ENCODE measurements around the gene BORCS8.
"Not testable (repeated sequence)": the region's sequence is repeated elsewhere in the genome, so short reads cannot be mapped to it uniquely, and the experiment has no call there.

Gene BORCS8

DNA sequence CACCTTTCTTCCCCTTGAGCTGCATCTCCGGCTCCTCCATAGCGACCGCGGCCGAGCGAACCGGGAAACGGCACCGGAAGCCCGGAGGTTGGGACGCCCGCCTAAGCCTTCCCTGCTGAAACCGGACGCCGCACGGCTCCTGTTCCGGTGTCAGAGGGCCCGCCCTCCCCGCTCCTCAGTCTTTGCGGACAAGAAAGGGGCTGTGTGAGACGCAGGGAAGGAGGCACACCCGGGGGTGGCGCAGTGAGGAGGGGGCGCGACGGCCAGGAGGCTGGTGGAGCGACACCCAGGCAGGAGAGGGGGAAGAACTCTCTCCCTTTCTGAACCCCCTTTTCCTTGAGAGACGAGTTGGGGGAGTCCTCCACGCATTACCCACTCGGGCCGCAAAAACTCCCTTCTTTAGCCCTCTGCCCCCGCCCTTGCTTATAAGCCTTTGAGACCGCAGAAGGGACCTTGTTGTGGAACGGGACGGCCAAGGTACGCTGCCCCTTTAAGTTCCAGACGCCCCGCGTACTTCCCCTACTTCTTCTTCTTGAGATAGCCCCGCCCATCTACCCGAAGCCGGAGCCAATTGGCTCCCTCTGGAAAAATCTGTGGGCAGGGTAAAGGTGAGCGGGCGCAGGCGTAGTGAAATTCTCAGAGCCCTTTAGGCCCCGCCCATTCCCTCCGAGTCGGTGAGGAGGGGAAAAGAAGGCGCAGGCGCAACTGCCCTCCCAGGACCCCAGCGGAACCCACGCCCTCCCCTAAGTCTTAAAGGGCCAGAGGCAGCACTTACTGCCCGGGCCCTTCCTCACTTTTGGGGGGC is at the start of gene BORCS8, which contains the start of gene RFXANK:
Gene BORCS8 (minus strand): TSS at position 75 of the 805 bp plus-strand sequence. CDS start 35 bp downstream, at position 40.
Gene RFXANK (plus strand): TSS at position 181 of the 805 bp plus-strand sequence. CDS start 1,689 bp downstream, outside the sequence.
- peak; percentile 100 for DNase-seq

DNA sequence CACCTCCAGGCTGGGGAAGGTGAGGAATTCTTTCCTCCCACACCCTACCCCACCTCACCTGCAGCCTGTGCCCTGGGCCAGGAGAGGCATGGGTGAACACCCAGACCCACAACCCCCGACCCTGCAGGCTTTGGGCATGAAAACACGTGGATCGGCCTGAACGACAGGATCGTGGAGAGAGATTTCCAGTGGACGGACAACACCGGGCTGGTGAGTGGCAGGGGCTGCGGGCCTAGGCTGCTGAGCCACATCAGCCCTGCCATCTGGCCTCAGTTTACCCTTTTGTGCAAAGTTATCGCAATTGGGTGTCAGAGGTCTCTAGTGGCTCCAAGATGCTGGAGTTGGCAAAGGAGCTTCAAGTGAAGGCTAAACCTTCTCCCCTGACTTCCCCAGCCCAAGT is 48.5 kb upstream of the BORCS8 start:
- no peak for DNase-seq

DNA sequence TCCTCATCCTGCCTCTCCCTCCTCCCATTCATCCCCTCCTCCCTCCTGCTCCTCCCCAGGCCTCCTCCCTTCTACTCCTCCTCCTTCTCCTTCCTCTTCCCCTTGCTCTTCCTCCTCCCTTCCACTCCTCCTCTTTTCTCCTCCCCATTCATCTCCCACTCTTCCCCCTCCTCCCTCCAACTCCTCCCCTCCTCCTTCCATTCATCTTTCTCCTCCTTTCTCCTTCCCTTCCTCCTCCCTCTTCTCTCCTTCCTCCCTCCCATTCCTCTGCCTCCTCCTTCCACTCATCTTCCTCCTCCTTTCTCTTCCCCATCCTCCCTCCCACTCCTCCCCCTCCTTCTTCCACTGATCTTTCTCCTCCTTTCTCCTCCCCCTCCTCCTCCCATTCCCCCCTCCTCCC is 47.7 kb upstream of the BORCS8 start:
- no peak for DNase-seq

DNA sequence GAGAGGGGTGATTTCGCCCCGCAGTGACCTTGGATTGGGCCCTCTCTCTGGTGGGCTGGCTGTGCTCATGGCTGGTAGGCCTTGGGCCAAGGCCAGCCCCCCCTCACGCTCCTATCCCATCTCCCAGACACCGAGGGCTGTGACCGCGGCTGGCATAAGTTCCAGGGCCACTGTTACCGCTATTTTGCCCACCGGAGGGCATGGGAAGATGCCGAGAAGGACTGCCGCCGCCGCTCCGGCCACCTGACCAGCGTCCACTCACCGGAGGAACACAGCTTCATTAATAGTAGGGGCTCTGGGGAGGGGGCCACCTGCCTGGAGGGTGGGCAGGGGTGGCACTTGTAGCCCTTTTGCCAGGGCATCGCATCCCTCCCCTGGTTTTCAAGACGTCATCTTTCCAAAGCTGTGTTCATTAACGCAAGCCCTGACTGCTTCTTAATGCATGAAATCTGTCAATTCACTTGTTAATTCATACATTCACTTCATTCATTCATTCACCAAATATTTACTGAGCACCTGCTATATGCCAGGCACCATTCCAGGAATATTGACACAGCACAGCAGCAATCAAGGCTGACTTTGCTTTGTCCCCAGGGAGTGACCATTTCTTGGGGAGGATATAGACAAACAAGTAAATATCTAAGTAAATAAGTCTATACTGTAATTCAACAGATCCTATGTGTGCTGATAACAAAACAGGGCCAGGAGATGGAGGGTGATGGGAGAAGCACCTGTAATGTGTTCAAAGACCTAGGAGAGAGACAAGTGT is 46.4 kb upstream of the BORCS8 start:
- no peak for DNase-seq

DNA sequence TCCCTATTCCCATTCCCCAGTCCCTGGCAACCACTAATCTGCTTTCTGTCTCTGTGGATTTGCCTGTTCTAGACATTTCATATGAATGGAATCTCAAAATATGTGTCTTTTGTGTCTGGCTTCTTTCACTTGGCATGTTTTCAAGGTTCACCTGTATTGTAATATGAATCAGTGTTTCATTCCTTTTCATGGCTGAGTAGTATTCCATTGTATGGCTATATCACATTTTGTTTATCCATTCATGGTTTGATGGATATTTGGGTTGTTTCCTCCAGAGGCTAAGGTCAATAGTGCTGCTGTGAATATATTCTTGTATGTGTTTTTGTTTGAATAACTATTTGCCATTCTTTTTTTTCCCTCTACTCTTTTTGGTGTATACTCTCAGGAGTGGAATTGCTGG is 44.2 kb upstream of the BORCS8 start:
- no peak for DNase-seq

DNA sequence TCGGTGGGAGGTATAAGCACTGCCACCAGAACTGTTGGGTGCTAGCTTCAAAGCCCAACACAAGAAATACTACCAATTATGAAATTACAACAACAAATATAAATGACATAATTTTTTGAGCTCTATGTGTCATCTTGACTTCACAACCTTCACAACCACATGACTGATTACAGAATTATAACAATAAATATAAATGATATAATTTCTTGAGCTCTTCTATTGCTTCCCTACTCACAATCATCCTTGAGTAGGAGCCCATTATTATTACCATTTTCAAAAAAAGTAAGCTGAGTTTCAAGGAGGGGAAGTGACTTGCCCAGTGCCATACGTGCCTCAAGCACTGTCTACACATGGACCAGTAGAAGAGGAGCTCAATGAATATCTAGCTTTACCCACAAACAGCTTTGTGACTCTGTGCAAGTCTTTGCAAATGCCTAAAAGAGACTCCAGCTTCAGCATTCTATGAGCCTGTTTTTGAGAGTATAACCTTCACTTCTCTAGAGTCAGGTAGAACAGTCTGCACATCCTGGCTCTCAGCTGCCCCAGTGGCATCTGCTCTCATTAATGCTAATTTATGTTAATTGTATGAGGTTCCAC is 42.4 kb upstream of the BORCS8 start:
- DNase-seq, result no peak

DNA sequence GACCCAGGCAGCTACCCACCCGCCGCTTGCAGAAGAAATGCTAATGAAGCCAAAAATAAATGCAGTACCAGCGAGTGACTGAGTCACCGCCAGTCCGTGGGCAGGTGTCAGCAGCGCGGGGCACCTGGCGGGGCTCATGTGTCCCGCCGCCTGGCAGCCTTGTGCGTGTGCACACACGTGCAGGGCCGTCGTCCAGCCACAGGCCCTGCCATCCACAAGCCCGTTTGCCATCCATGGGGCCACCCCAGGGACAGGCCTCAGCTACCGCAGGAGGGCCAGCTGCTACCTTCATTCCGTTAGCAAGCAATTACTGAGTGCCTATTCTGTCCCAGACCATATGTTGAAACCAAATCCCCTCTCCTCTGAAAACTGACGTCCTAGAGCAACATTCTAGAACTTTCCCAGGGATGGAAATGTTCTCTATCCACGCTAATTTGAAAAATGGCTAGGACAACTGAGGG is 40.3 kb upstream of the BORCS8 start:
- DNase-seq, result no peak

DNA sequence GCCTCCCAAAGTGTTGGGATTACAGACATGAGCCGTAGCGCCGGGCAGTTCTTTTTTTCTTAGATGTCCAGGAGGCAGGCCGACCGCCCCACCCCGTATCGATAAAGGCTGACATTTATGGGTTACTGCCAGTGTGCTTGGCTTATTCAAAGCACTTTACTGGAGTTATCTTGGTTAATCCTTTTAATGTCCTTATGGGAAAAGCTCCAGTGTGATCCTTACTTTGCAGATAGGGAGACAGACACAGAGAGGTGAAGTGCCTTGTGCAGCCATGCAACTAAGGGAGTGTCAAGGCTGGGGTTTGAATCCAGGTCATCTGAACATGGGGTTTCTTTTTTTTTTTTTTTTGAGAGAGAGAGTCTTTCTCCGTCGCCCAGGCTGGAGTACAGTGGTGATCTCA is 39.0 kb upstream of the BORCS8 start:
- DNase-seq, result no peak

DNA sequence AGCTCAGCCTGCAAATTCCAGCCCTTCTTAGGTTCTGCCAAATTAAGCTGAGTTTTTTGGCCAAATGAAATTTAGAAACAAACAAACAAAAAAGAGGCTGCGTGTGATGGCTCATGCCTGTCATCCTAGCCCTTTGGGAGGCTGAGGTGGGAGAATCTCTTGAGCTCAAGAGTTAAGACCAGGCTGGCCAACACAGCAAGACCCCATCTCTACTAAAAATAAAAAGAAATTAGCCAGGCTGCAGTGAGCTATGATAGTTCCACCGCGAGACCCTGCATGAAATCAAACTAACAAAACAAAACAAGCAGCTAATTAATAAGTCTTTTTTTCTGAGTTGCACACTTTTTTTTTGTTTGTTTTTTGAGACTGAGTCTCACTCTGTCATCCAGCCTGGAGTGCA is 37.7 kb upstream of the BORCS8 start:
- DNase-seq, result no peak

DNA sequence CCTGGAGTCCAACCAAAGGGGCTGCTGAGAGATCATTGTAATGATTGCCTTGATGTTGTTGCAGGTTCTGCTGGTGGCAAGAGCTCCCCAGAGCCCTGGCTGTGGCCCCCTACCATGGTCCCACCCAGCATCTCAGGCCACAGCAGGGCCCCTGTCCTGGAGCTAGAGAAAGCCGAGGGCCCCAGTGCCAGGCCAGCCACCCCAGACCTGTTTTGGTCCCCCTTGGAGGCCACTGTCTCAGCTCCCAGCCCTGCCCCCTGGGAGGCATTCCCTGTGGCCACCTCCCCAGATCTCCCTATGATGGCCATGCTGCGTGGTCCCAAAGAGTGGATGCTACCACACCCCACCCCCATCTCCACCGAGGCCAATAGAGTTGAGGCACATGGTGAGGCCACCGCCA is 35.3 kb upstream of the BORCS8 start:
- no peak for DNase-seq

DNA sequence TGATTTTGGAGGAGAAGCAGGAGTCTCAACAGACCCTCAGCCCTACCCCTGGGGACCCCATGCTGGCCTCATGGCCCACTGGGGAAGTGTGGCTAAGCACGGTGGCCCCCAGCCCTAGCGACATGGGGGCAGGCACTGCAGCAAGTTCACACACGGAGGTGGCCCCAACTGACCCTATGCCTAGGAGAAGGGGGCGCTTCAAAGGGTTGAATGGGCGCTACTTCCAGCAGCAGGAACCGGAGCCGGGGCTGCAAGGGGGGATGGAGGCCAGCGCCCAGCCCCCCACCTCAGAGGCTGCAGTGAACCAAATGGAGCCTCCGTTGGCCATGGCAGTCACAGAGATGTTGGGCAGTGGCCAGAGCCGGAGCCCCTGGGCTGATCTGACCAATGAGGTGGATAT is 34.7 kb upstream of the BORCS8 start:
- DNase-seq, result no peak

DNA sequence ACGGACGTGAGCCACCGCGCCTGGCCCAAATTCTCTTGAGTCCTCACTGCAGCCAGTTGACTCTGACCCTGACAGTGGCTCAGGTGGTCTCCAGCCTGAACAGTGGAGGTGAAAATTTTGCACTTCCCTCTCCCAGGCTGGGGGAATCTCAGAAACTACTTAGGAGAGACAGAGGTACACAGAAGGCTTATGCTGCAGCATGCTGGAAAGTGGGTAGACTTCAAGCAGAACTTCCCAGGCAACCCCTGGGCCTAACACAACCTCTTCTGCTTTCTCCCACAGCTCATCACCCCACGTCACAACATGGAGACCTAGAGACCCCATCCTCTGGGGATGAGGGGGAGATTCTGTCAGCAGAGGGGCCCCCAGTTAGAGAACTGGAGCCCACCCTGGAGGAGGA is 34.3 kb upstream of the BORCS8 start:
- DNase-seq, result no peak

DNA sequence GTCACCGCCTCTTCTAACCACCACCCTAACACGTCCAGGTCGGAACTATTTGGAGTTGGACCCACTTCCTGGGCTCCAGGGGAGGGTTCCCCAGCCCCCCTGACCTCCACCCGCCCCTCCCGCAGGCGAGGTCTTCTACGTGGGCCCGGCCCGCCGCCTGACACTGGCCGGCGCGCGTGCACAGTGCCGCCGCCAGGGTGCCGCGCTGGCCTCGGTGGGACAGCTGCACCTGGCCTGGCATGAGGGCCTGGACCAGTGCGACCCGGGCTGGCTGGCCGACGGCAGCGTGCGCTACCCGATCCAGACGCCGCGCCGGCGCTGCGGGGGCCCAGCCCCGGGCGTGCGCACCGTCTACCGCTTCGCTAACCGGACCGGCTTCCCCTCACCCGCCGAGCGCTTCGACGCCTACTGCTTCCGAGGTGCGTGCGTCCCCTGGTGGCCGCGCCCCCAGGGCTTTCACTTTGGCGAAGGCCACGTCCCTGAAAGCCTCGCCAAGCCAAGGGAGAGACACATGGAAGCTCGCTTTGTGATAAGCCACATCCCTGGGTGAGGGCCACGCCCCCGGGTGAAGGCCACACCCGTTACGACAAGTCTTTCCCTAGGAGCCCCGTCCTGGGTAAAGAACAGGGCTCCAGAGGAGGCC is 33.0 kb upstream of the BORCS8 start:
- DNase-seq, result peak; percentile 78 to 80

DNA sequence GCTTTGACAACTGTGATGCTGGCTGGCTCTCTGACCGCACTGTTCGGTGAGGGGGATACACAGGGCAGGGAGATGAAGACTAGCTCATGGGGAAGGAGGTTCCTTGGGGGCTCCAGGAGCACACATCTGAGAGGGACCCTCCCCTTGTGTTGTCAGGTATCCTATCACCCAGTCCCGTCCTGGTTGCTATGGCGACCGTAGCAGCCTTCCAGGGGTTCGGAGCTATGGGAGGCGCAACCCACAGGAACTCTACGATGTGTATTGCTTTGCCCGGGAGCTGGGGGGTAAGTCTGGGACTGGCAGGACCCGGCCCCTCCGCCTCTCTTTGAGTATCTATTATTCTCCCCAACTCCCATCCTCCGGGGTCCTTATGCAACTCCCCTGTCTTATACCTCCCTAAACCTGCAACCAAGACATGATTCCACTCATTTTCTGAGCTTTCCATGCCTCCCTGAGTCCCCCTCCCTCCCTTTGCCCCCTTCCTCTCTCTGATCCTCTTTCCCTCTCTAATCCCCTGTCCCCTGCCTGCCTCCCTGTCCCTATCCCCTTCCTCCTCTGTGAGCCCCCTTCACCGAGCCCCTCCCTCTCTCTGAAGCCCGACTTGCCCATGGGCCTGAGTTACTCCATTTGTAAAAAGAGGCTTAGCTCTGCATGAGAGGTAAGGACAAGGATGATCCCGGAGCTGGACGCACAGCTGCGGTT is 32.3 kb upstream of the BORCS8 start:
- no peak for DNase-seq

DNA sequence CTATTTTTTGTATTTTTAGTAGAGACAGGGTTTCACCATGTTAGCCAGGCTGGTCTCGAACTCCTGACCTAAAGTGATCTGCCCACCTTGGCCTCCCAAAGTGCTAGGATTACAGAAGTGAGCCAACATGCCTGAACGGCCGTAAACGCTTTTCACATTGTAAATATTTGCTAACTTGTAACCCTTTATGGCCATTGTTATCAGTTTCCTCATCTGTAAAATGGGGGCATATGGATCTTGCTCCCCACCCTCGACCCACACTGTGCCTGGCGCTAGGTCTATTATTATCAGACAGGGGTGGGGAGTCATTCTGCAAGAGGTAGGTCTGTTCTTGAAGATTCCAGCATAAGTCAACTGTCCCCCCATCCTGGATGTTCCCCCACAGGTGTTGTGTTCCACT is 31.7 kb upstream of the BORCS8 start:
- no peak for DNase-seq

DNA sequence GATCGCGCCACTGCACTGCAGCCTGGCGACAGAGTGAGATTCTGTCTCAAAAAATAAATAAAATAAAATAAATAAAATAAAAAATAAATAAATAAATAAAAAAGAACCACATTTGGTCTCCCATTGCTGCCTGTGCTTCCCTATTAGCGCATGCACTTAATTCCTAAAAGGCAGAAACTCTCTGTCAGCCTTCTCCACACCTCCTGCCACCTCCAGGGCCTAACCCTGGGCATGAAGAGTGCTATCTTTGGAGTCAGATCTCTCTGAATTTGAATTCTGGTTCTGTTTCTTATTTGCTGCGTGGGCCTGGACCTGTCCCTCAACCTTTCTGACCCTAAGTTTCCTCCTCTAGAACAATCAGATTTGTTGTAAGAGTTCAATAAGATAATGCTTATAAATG is 31.1 kb upstream of the BORCS8 start:
- DNase-seq, result no peak

DNA sequence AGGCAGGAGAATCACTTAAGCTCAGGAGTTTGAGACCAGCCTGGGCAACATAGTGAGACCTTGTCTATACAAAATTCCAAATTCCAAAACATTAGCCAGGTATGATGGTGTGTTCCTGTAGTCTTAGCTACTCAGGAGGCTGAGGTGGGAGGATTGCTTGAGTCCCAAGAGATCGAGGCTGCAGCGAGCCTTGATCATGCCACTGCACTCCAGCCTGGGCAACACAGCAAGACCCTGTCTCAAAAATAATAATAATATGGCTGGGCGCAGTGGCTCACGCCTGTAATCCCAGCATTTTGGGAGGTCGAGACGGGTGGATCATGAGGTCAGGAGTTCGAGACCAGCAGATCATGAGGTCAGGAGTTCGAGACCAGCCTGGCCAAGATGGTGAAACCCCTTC is 29.0 kb upstream of the BORCS8 start:
- not testable (repeated sequence) for DNase-seq

DNA sequence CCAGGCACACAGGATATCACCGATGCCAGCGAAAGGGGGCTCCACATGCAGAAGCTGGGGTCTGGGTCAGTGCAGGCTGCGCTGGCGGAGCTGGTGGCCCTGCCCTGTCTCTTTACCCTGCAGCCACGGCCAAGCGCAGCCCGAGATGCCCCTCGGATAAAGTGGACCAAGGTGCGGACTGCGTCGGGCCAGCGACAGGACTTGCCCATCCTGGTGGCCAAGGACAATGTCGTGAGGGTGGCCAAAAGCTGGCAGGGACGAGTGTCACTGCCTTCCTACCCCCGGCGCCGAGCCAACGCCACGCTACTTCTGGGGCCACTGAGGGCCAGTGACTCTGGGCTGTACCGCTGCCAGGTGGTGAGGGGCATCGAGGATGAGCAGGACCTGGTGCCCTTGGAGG is 27.0 kb upstream of the BORCS8 start:
- DNase-seq, result no peak

DNA sequence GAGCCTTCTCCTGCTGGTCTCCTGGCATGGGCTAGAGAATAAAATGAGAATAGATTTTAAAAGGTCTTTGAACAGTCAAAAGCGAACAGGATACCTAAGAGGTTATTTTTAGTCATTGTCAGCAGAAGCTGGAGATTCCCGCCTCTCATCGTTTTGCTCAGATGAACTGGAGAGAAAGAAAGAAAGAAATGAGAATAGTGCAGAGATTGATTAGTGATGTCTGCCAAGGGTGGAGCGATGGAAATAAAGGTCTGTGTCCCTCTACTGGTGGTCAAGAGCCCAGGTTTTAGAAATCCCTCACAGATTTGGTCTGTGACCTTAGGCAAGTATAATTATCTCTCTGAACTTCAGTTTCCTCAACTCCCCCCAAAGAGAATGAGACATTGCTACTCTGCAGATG is 25.1 kb upstream of the BORCS8 start:
- peak in 1 of 2 donors; percentile 13 for DNase-seq

DNA sequence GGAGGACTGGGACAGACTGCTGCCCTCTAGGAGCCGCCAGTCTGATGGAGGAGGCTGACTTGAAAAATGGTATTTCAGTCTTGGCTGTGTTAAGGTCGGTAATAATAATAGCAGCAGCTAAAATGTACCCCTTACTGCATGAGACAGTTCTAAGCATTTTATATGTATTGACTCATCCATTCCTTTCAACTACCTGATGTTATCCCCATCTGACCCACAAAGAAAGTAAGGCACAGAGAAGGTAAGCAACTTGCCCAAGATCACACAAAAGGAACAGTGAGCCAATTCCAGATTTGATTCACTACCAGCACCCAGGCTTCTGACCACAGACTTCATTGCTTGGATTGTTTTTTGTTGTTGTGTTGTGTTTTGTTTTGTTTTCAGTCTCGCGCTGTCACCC is 23.8 kb upstream of the BORCS8 start:
- DNase-seq, result no peak

DNA sequence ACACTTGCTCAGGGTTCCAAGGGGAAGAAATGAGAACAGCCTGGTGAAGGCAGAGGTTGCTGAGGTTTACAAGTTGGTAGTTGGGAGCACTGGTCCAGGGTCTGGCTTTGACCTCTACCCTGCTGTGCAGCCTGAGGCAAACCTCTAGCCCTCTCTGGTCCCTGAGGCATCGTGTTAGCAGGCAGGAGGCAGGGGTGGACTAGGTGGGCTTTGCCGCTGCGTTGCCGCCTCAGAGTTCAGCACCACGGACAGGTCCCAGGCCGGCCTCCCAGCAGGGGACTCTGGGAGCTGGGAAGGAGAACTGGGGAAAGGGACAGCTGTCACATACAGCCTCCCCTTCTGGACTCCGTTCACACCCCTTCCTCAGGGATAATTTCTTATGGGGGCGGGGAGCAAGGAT is 22.9 kb upstream of the BORCS8 start:
- no peak for DNase-seq

DNA sequence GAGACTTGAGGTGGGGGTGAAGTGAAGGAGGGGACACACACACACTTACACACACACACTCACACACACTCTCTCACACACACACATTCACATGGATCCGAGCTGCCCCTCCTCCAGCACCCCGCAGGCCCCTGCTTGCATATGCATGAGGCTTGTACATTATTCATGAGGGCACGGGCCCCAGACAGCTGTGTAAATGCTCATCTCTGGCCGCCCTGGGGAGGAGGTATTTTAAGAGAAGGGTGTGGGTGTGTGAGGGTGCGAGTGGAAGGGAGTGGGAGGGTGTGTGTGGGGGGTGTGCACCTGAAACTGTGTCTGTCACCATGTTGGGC is 22.2 kb upstream of the BORCS8 start:
- no peak for DNase-seq

All from CD4-positive, alpha-beta T cell treated with Interleukin-4 for 1 hour (primary cell).